Ovary (tissue), 9 donors: ENCODE results near the gene STK11IP. TPM values are rescaled to one million over a fixed set of nuclear protein-coding genes. Genes with fewer than 3 reads are reported as not detected.

Source experiments
- DNase-seq, 5 donors: peaks; one replicate each; pipeline ENCODE4 v3.0.0-alpha.2; 2019 to 2020
- H3K27ac ChIP-seq, 2 donors: fragments of 200-600 bp; one replicate each; pipeline versions ENCODE4 v1.5.1 to v1.8.0; 2019 to 2022
- H3K27me3 ChIP-seq: fragments of 200-600 bp; one replicate; pipeline ENCODE4 v1.8.0; 2022
- H3K36me3 ChIP-seq: fragments of 200-600 bp; sonication (generic); one replicate; pipeline ENCODE4 v1.5.1; 2019
- H3K4me1 ChIP-seq: one replicate; pipeline ENCODE4 v1.8.1; 2013; ENCODE audit warnings: mild to moderate bottlenecking, moderate library complexity; ENCODE audit not compliant: insufficient read depth
- H3K4me3 ChIP-seq: fragments of 200-600 bp; sonication (generic); one replicate; pipeline ENCODE4 v1.5.1; 2017
- H3K9me3 ChIP-seq, 2 donors: fragments of 200-600 bp in 1 of 2; sonication (generic) in 1 of 2; one replicate each; pipeline versions ENCODE4 v1.5.1 to v1.8.1; 2013 to 2019; ENCODE audit warnings: mild to moderate bottlenecking in 1 of 2, moderate library complexity in 1 of 2
- CTCF ChIP-seq, 3 donors: fragments of 450-650 bp in 2 of 3; fragments of 200-600 bp in 1 of 3; IDR thresholded peaks; one replicate each; pipeline versions ENCODE4 v1.5.1 to v1.8.0; 2016 to 2022; ENCODE audit warnings: antibody characterized with exemption in 3 of 3, mild to moderate bottlenecking in 1 of 3
- EP300 ChIP-seq: sonication (generic); formaldehyde crosslinking; IDR thresholded peaks from one replicate; pipeline ENCODE4 v1.6.1; 2017; ENCODE audit warnings: antibody characterized with exemption
- POLR2A ChIP-seq: fragments of 450-650 bp; IDR thresholded peaks from one replicate; pipeline ENCODE4 v1.6.1; 2017; ENCODE audit warnings: antibody characterized with exemption, mild to moderate bottlenecking, moderate library complexity
- WGBS, 3 donors: extraction: QIAGEN DNeasy Blood & Tissue Kit in 1 of 3; methylation state at CpG; one replicate each; pipeline versions ENCODE4 v1.1.5 to v1.1.7; 2013 to 2017; 5-methylcytosine and 5-hydroxymethylcytosine counted together
- intact Hi-C, 4 donors: fragments of 100-400 bp; cut with DNase I; formaldehyde crosslinking; loops; one replicate each; pipeline versions ENCODE4 v1.11.0 to v1.15.1; 2022 to 2023
- polyA plus RNA-seq, 2 donors: library from polyadenylated mRNA; stranded (reverse); fragments of 200-250 nt in 1 of 2; fragments of 350-450 nt in 1 of 2; fragmentation: Illumina TruSeq in 1 of 2; extraction: RNeasy Lipid Tissue Mini Kit (QIAGEN cat#74804) in 1 of 2; gene quantifications; one replicate each; pipeline ENCODE4 v1.2.3, GENCODE V29; 2013 to 2014
- total RNA-seq, 7 donors: library from RNA; depleted of rRNA in 2 of 7; stranded (reverse); fragments of >200 nt in 2 of 7; fragmentation: NEBNext Ultra II Directional in 3 of 7; extraction: Animal tissue kit (Norgen Biotek cat#: 25700) in 3 of 7; gene quantifications; one replicate each; pipeline versions ENCODE4 v1.1.0 to v1.2.4, GENCODE V29; 2016 to 2023
- donor health status: DM: no; HTN: no; CAD: no; lungs with moderate emphysema.
- donor health status: DM: no; HTN: no; CAD: no.
- donor health status: Bipolar disorder and iron deficiency.
- donor health status: DM: yes; HTN: yes; CAD: no.
- donor health status: DM: no; HTN: no; CAD: no.
- donor health status: DM: yes; HTN: yes; CAD: no.

The STK11IP gene
- total and polyA plus RNA-seq, 9 donors, result 9.2 to 73.7 (median 43.8) TPM

DNA sequence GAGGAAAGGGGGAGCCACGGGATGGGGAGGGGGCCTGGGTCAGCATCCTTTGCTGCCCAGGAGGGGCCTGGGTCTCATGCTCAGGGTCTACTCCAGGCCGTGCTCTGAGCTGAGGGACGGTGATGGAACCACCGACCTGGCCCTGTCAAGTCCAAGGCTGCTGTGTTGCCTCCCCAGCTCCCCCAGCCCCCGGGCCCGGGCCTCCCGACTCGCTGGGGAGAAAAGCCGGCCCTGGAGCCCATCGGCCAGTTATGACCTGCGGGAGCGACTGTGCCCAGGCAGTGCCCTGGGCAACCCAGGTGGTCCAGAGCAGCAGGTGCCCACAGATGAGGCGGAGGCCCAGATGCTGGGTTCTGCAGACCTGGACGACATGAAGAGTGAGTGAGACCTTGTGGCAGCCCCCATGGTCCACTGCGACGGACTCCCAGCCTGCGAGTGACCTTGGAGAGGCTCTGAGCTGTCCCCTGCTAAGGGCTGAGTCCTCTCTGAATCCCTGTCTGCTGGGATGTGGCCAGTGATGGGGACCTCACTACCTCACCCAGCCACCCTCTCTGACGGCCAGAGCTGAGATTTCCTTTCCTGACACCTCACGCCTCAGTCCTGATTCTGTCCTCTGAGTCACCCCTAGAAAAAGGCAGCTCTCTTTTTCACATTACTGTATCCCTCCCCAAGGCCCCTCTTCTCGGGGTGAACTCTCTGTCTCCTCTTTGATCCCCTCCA, 32.5 kb downstream of the STK11IP start:
- peaks cover 12% of the 10 kb centered on the region for H3K4me1 ChIP-seq
- peak overlapping the region; percentile 8 to 65 for H3K27ac ChIP-seq
- WGBS, 3 donors, result 82 to 85% (median 84%) methylated on average over 20 of the region's 20 CpGs
- TF ChIP-seq POLR2A (no peak), CTCF (IDR thresholded peaks at IDR 0.05) (no peak), EP300 (no peak)
- intact Hi-C loops, result loop anchor here in 3 of 4 donors (5.0 kb wide), 3 partner anchors 58 to 78 kb away; partner anchors contain the start of genes INHA (in 1 of the 3) and OBSL1 (in 1 of the 3)
- DNase-seq, result peak in 4 of 5 donors; percentile 16 to 37 (median 30)
- no peaks in the 10 kb centered on the region for H3K36me3 ChIP-seq
- H3K4me3 ChIP-seq, result no peak overlapping the region
- no peaks in the 10 kb centered on the region for H3K27me3 ChIP-seq
- no peaks in the 10 kb centered on the region for H3K9me3 ChIP-seq

GRCh38 chr2:219630770-219631405, 33.2 kb downstream of the STK11IP start:
- TF ChIP-seq CTCF (IDR thresholded peaks at IDR 0.05), result no peak
- no peak for TF ChIP-seq POLR2A
- TF ChIP-seq EP300, result no peak
- peak; percentile 25 to 45 (median 39) for DNase-seq
- H3K9me3 ChIP-seq, result no peaks in the 10 kb centered on the region
- peak overlapping the region; percentile 8 to 36 for H3K27ac ChIP-seq
- H3K4me3 ChIP-seq, result no peak overlapping the region
- no peaks in the 10 kb centered on the region for H3K27me3 ChIP-seq
- 77 to 83% (median 77%) methylated on average over 17 of the region's 17 CpGs for WGBS, 3 donors
- H3K4me1 ChIP-seq, result peaks cover 12% of the 10 kb centered on the region
- intact Hi-C loops, result loop anchor here in 1 of 4 donors (5.0 kb wide), 1 partner anchor 79 kb away; no protein-coding TSS in a partner anchor
- no peaks in the 10 kb centered on the region for H3K36me3 ChIP-seq

- H3K4me3 ChIP-seq, result no peak overlapping the region
- peak overlapping the region in 1 of 2 donors; percentile 36 for H3K27ac ChIP-seq
- H3K9me3 ChIP-seq, result no peaks in the 10 kb centered on the region
- TF ChIP-seq CTCF (IDR thresholded peaks at IDR 0.05) (no peak), EP300 (no peak), POLR2A (no peak)
- H3K27me3 ChIP-seq, result no peaks in the 10 kb centered on the region
- 88 to 92% (median 90%) methylated on average over 9 of the region's 9 CpGs for WGBS, 3 donors
- intact Hi-C loops, result loop anchor here in 1 of 4 donors (5.0 kb wide), 1 partner anchor 79 kb away; no protein-coding TSS in a partner anchor
- peak in 2 of 5 donors; percentile 12 to 23 for DNase-seq
- no peaks in the 10 kb centered on the region for H3K36me3 ChIP-seq
- peaks cover 12% of the 10 kb centered on the region for H3K4me1 ChIP-seq
These were observed 33.8 kb downstream of the STK11IP start for GRCh38 chr2:219631406-219631891.

GRCh38 chr2:219631904-219632759, 34.5 kb downstream of the STK11IP start:
- peak; percentile 26 to 58 (median 47) for DNase-seq
- Histone ChIP-seq H3K4me1 (peaks cover 6% of the 10 kb centered on the region), H3K27ac (peak overlapping the region in 1 of 2 donors; percentile 38), H3K36me3 (no peaks in the 10 kb centered on the region), H3K9me3 (no peaks in the 10 kb centered on the region), H3K4me3 (no peak overlapping the region), H3K27me3 (no peaks in the 10 kb centered on the region)
- TF ChIP-seq POLR2A (no peak), CTCF (IDR thresholded peaks at IDR 0.05) (no peak), EP300 (no peak)
- WGBS, 3 donors, result 80 to 82% (median 81%) methylated on average over 32 to 34 of the region's 34 CpGs
- intact Hi-C loops, result loop anchor here in 1 of 4 donors (5.0 kb wide), 1 partner anchor 80 kb away; no protein-coding TSS in a partner anchor
